ENCODE results near the gene MEDAG.

The MEDAG gene

GRCh38 chr13:30868799-30869470 lies 37.1 kb upstream of the MEDAG start:
- Histone ChIP-seq H3K4me3 (ENCODE audit: low read depth in 1 of 2, low read length in 2 of 2) (no peak overlapping the region), H3K27ac (ENCODE audit: low read length) (no peak overlapping the region), H3K9ac (ENCODE audit: low read depth, low read length) (no peak overlapping the region), H3K27me3 (ENCODE audit: insufficient read depth, low read length, poor library complexity) (peaks cover 2% of the 10 kb centered on the region), H3K4me1 (ENCODE audit: insufficient read depth, low read length) (peaks cover 5% of the 10 kb centered on the region; the same call in 1 of the 2 replicates), H2AFZ (ENCODE audit: low read depth, low read length) (no peak overlapping the region), H4K20me1 (ENCODE audit: insufficient read depth, low read length) (no peaks in the 10 kb centered on the region), H3K4me2 (ENCODE audit: insufficient read depth, low read length) (no peak overlapping the region), H3K9me3 (ENCODE audit: insufficient read depth, low read length, severe bottlenecking) (no peaks in the 10 kb centered on the region), H3K36me3 (ENCODE audit: insufficient read depth, low read length) (no peaks in the 10 kb centered on the region), H3K79me2 (ENCODE audit: insufficient read depth, low read length) (no peaks in the 10 kb centered on the region)
- DNase-seq (no peak), ATAC-seq (ENCODE audit: insufficient read depth, low read depth) (no peak)
- no peak for TF ChIP-seq CTCF (IDR thresholded peaks at IDR 0.05; ENCODE audit: borderline replicate concordance, extremely low read depth, low read length, poor library complexity, severe bottlenecking)
- TF ChIP-seq EZH2 (IDR thresholded peaks at IDR 0.05; ENCODE audit: borderline replicate concordance, low read depth, low read length, severe bottlenecking) = no peak

- Histone ChIP-seq H3K79me2 (ENCODE audit: insufficient read depth, low read length) (no peaks in the 10 kb centered on the region), H3K9ac (ENCODE audit: low read depth, low read length) (no peak overlapping the region), H3K4me2 (ENCODE audit: insufficient read depth, low read length) (no peak overlapping the region), H2AFZ (ENCODE audit: low read depth, low read length) (no peak overlapping the region), H3K27me3 (ENCODE audit: insufficient read depth, low read length, poor library complexity) (peaks cover 2% of the 10 kb centered on the region), H3K36me3 (ENCODE audit: insufficient read depth, low read length) (no peaks in the 10 kb centered on the region), H4K20me1 (ENCODE audit: insufficient read depth, low read length) (no peaks in the 10 kb centered on the region), H3K27ac (ENCODE audit: low read length) (no peak overlapping the region), H3K9me3 (ENCODE audit: insufficient read depth, low read length, severe bottlenecking) (no peaks in the 10 kb centered on the region), H3K4me3 (ENCODE audit: low read depth in 1 of 2, low read length in 2 of 2) (no peak overlapping the region), H3K4me1 (ENCODE audit: insufficient read depth, low read length) (peaks cover 5% of the 10 kb centered on the region; the same call in 1 of the 2 replicates)
- no peak for DNase-seq
- no peak for ATAC-seq (ENCODE audit: insufficient read depth, low read depth)
- no peak for TF ChIP-seq EZH2 (IDR thresholded peaks at IDR 0.05; ENCODE audit: borderline replicate concordance, low read depth, low read length, severe bottlenecking)
These were observed 36.6 kb upstream of the MEDAG start for GRCh38 chr13:30869491-30869890.

GRCh38 chr13:30870049-30870884 lies 35.8 kb upstream of the MEDAG start:
- Histone ChIP-seq H3K79me2 (ENCODE audit: insufficient read depth, low read length) (no peaks in the 10 kb centered on the region), H2AFZ (ENCODE audit: low read depth, low read length) (no peak overlapping the region), H3K27ac (ENCODE audit: low read length) (no peak overlapping the region), H3K36me3 (ENCODE audit: insufficient read depth, low read length) (no peaks in the 10 kb centered on the region), H4K20me1 (ENCODE audit: insufficient read depth, low read length) (no peaks in the 10 kb centered on the region), H3K9ac (ENCODE audit: low read depth, low read length) (no peak overlapping the region), H3K4me1 (ENCODE audit: insufficient read depth, low read length) (peaks cover 3% of the 10 kb centered on the region; the same call in 1 of the 2 replicates), H3K4me2 (ENCODE audit: insufficient read depth, low read length) (no peak overlapping the region), H3K4me3 (ENCODE audit: low read depth in 1 of 2, low read length in 2 of 2) (no peak overlapping the region), H3K9me3 (ENCODE audit: insufficient read depth, low read length, severe bottlenecking) (no peaks in the 10 kb centered on the region), H3K27me3 (ENCODE audit: insufficient read depth, low read length, poor library complexity) (peaks cover 2% of the 10 kb centered on the region)
- no peak for TF ChIP-seq EZH2 (IDR thresholded peaks at IDR 0.05; ENCODE audit: borderline replicate concordance, low read depth, low read length, severe bottlenecking)
- no peak for TF ChIP-seq CTCF (IDR thresholded peaks at IDR 0.05; ENCODE audit: borderline replicate concordance, extremely low read depth, low read length, poor library complexity, severe bottlenecking)
- peak; percentile 75 for DNase-seq
- ATAC-seq (ENCODE audit: insufficient read depth, low read depth) = peak; percentile 82
